Esophagus squamous epithelium (tissue), 4 donors: Measurements from ENCODE around the gene KLRB1.
"Not testable (repeated sequence)": the region's sequence is repeated elsewhere in the genome, so short reads cannot be mapped to it uniquely, and the experiment has no call there.

Source experiments
- POLR2A ChIP-seq, 4 donors: fragments of 450-650 bp; IDR thresholded peaks; one replicate each; pipeline ENCODE4 v1.6.1; 2017; ENCODE audit warnings: antibody characterized with exemption in 4 of 4, mild to moderate bottlenecking in 4 of 4, moderate library complexity in 3 of 4
- TF ChIP-seq, protein P1 (sequence below), 6 experiments: fragments of 450-650 bp in 4 of 6; fragments of 200-600 bp in 2 of 6; sonication (generic) in 2 of 6; IDR thresholded peaks; one replicate each; pipeline ENCODE4 v1.5.1; 2016 to 2019; ENCODE audit warnings: antibody characterized with exemption in 6 of 6, mild to moderate bottlenecking in 4 of 6, moderate library complexity in 4 of 6

DNA sequence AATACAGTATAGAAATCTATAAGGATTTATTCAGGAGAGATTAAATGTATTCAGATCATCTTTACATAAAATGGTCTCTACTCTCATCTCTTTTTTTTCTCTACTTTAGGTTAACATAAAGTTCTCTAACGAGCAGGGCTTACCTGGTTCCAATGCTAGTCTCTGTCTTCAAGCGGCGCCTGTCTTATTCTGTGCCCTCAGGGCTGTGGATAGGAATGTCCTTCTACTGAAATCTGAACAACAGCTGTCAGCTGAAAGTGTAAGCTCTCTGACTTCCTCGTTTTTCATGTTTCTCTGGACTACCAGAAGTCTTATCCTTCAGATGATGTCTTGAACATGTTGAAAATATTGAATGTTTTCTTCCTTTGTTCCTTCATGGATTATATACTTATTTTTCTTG lies 62.2 kb downstream of the KLRB1 start:
- TF ChIP-seq, protein P1, sequence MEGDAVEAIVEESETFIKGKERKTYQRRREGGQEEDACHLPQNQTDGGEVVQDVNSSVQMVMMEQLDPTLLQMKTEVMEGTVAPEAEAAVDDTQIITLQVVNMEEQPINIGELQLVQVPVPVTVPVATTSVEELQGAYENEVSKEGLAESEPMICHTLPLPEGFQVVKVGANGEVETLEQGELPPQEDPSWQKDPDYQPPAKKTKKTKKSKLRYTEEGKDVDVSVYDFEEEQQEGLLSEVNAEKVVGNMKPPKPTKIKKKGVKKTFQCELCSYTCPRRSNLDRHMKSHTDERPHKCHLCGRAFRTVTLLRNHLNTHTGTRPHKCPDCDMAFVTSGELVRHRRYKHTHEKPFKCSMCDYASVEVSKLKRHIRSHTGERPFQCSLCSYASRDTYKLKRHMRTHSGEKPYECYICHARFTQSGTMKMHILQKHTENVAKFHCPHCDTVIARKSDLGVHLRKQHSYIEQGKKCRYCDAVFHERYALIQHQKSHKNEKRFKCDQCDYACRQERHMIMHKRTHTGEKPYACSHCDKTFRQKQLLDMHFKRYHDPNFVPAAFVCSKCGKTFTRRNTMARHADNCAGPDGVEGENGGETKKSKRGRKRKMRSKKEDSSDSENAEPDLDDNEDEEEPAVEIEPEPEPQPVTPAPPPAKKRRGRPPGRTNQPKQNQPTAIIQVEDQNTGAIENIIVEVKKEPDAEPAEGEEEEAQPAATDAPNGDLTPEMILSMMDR (IDR thresholded peaks at IDR 0.05) = not testable (repeated sequence)
- not testable (repeated sequence) for TF ChIP-seq POLR2A (IDR thresholded peaks at IDR 0.05)
